GM12874 (cell line): Measurements from ENCODE around the gene INPP5A.

ENCODE experiments used
- TF ChIP-seq, protein P1 (sequence below): IDR thresholded peaks from 2 replicates; pipeline ENCODE4 v1.5.1; 2011; ENCODE audit warnings: low read depth, mild to moderate bottlenecking, control low read depth, low read length, moderate library complexity; ENCODE audit not compliant: insufficient read depth

Gene INPP5A

DNA sequence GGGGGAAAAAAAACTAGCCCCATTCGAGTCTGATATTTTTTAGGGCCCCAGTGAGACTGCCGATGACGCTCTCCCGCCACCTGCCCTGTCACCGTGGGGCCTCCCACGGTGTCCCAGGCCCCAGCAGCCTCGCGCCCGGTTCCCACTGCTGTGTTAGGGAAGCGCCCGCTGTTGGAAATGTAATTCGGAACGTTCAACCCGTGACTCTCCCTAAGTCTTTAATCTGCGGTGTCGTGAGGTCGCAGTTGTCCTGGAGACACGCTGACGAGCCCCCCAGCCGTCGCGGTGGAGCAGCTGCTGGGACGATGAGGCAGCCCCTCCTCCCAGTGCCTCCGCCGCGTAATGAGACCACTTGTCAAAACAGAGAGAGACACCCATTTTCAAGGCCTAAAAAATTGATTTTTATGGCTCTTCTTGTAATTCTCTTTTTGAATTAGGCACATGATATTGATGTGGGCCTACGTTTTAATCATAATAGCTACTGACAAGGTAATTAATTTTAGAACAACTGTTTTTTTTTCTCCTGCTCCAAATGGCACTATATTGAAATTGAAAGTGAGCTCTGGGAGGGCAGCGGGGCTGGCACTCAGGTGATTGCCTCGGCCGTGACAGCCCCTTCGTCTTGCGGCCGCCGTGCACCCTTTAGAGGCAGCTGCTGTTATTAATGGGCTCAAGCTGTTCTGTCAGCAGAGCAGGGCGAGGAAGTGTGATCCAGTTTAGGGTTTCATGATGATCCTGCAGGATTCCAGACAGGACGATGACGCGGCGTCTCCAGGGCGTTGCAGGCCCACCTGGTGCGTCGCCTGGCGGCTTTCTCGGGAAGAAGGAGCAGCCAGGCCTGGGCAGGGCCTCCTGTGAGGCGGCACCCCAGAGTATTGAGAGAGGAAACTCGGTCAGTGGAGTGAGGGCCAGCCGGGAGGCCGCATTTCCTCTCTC is 185.1 kb downstream of the INPP5A start:
- TF ChIP-seq, protein P1, sequence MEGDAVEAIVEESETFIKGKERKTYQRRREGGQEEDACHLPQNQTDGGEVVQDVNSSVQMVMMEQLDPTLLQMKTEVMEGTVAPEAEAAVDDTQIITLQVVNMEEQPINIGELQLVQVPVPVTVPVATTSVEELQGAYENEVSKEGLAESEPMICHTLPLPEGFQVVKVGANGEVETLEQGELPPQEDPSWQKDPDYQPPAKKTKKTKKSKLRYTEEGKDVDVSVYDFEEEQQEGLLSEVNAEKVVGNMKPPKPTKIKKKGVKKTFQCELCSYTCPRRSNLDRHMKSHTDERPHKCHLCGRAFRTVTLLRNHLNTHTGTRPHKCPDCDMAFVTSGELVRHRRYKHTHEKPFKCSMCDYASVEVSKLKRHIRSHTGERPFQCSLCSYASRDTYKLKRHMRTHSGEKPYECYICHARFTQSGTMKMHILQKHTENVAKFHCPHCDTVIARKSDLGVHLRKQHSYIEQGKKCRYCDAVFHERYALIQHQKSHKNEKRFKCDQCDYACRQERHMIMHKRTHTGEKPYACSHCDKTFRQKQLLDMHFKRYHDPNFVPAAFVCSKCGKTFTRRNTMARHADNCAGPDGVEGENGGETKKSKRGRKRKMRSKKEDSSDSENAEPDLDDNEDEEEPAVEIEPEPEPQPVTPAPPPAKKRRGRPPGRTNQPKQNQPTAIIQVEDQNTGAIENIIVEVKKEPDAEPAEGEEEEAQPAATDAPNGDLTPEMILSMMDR, result no peak

DNA sequence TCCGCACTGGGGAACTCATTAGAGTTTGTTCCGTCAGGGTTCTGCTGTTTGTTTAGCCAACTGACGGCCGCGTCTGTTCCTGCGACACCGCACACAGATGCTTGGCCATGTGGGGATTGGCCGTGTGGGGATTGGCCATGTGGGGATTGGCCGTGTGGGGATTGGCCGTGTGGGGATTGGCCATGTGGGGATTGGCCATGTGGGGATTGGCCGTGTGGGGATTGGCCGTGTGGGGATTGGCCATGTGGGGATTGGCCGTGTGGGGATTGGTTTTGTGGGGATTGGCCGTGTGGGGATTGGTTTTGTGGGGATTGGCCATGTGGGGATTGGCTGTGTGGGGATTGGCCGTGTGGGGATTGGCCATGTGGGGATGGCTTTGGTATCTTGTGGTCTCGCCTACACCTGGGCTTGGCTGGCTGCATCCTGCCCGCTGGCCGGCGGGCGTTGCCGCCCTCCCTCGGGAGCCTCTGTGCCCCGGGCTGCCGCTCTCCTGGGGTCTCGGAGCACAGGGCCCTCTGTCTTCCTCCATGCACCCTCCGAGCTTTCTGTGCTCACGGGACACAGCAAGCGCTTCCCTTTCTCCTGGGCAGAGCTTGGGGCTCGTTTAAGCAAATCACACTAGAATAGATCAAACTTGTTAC is 185.9 kb downstream of the INPP5A start:
- TF ChIP-seq, protein P1, result no peak

DNA sequence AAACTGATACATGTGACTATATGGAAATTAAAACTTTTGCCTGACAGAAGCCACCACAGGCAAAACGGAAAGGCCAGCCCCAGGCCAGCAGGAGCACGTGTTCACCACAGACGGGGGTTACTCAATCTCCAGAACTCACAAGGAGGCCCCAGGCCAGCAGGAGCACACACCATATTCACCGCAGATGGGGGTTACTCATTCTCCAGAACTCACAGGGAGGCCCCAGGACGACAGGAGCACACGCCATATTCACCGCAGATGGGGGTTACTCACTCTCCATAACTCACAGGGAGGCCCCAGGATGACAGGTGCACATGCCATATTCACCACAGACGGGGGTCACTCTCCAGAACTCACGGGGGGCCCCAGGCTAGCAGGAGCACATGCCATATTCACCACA is 186.9 kb downstream of the INPP5A start:
- TF ChIP-seq, protein P1, result no peak

DNA sequence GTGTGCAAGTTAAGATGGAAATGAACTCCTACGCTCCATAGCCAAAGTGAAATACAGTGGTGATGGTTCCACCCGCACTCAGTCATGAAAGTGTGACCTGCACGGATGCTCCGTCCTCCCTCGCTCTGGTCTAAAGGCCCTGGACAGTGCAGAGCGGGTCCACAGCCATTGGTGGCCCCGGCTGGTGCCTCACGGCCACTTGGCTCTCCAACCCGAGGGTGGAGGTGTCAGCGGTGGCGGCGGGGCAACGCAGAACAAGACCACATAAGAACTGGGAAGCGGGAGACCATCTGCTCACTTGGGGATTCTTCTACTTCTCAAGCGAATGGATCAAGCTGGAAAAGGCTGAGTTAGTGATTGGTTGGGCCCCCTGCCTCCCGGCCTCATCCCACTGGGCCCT is 187.6 kb downstream of the INPP5A start:
- TF ChIP-seq, protein P1, result no peak

DNA sequence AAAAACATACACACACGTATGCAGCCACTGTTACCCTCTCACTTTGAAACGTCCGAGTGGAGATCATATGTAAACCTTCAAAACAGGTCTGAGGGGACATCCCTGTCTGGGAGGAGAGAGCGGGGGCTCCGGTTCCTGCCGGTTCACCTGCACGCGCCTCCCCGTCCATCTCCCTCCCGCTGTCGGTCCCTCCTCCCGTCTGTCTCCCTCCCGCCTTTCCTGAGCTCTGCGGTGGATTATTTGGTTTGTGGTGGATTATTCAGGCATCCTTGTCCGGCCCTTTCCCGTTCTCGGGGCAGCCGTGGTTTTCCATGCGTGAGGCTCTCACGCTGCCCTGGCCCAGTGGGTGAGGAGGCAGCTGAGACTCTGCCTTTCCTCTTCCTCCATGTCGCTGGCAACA is 188.6 kb downstream of the INPP5A start:
- TF ChIP-seq, protein P1, result no peak

DNA sequence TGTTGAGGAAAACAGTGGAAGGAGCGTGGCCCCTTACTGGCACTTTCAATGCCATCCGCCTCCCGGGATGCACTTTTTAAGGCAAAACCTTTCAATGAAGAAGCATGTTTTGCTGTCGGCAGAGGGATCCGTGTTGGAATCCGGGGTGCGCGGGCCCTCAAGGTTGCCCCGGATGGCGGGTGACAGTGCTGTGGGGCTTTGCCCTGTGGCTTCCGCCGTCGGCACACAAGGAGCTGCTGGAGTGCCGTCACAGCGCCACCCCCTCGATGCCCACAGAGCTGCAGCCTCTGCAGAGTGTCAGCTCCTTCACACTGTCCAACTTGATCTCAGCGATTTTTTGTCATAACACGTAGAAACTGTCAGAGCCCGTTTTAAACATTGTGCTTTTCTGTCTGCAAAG is 189.4 kb downstream of the INPP5A start:
- TF ChIP-seq, protein P1, result no peak

DNA sequence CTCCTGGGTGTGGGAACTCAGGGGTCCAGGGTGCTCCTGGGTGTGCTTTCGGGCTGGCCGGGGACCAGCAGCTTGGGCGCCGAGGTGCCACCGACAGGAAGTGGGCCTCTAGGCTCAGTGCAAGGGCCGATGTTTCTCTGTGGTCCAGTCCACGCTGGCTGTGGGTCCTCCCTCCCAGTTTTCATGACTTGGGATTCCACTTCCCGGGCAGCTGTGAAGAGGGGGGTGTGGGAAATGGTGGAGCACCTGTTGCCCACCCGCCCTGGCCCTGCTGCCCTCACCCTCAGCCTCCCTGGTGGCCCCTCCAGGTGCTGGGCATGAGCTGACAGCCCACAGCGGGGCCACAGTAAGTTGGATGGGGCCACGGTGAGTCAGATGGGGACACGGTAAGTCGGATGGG is 189.8 kb downstream of the INPP5A start:
- TF ChIP-seq, protein P1, result no peak
